ENCODE measurements around the gene GRHL1. TPM values are rescaled to one million over a fixed set of nuclear protein-coding genes. Genes with fewer than 3 reads are reported as not detected.

Gene GRHL1
- total RNA-seq, 1 donor from 2014 or later: 37.4 TPM

GRCh38 chr2:10001586-10001985 lies 50.1 kb downstream of the GRHL1 start:
- Mint-ChIP-seq H3K9me3 (no peaks in the 10 kb centered on the region), H3K36me3 (peaks cover 16% of the 10 kb centered on the region), H3K27me3 (no peaks in the 10 kb centered on the region), H3K27ac (no peak overlapping the region), H3K4me3 (no peak overlapping the region), H3K4me1 (ENCODE audit: unreplicated experiment) (peaks cover 5% of the 10 kb centered on the region)
- TF ChIP-seq CTCF (conservative IDR thresholded peaks at IDR 0.05): no peak
- no peak for DNase-seq (ENCODE audit: extremely low spot score, unreplicated experiment)

- DNase-seq (ENCODE audit: extremely low spot score, unreplicated experiment): no peak
- no peaks in the 10 kb centered on the region for H3K9me3 Mint-ChIP-seq
- no peaks in the 10 kb centered on the region for H3K27me3 Mint-ChIP-seq
- H3K27ac Mint-ChIP-seq: no peak overlapping the region
- H3K36me3 Mint-ChIP-seq: peaks cover 16% of the 10 kb centered on the region
- H3K4me3 Mint-ChIP-seq: no peak overlapping the region
- H3K4me1 Mint-ChIP-seq (ENCODE audit: unreplicated experiment): peaks cover under 1% of the 10 kb centered on the region
- no peak for TF ChIP-seq CTCF (conservative IDR thresholded peaks at IDR 0.05)
Measured at GRCh38 chr2:10002109-10002508, 50.6 kb downstream of the GRHL1 start.

- DNase-seq (ENCODE audit: extremely low spot score, unreplicated experiment): no peak
- Mint-ChIP-seq H3K27ac (no peak overlapping the region), H3K27me3 (no peaks in the 10 kb centered on the region), H3K9me3 (no peaks in the 10 kb centered on the region), H3K4me1 (ENCODE audit: unreplicated experiment) (peaks cover 4% of the 10 kb centered on the region), H3K36me3 (peaks cover 16% of the 10 kb centered on the region), H3K4me3 (no peak overlapping the region)
- TF ChIP-seq CTCF (conservative IDR thresholded peaks at IDR 0.05): no peak
Measured at GRCh38 chr2:10002681-10003080, 51.2 kb downstream of the GRHL1 start.

- no peaks in the 10 kb centered on the region for H3K27me3 Mint-ChIP-seq
- no peak overlapping the region for H3K27ac Mint-ChIP-seq
- peaks cover 12% of the 10 kb centered on the region for H3K4me1 Mint-ChIP-seq (ENCODE audit: unreplicated experiment)
- TF ChIP-seq CTCF (conservative IDR thresholded peaks at IDR 0.05): no peak
- no peak for DNase-seq (ENCODE audit: extremely low spot score, unreplicated experiment)
- no peaks in the 10 kb centered on the region for H3K9me3 Mint-ChIP-seq
- no peak overlapping the region for H3K4me3 Mint-ChIP-seq
- peaks cover 16% of the 10 kb centered on the region for H3K36me3 Mint-ChIP-seq
Measured at GRCh38 chr2:10003206-10004125, 52.0 kb downstream of the GRHL1 start.

GRCh38 chr2:10004401-10004800 lies 52.9 kb downstream of the GRHL1 start:
- Mint-ChIP-seq H3K27ac (no peak overlapping the region), H3K4me3 (no peak overlapping the region), H3K27me3 (no peaks in the 10 kb centered on the region), H3K4me1 (ENCODE audit: unreplicated experiment) (peaks cover 17% of the 10 kb centered on the region), H3K36me3 (peaks cover 14% of the 10 kb centered on the region), H3K9me3 (no peaks in the 10 kb centered on the region)
- TF ChIP-seq CTCF (conservative IDR thresholded peaks at IDR 0.05): no peak
- DNase-seq (ENCODE audit: extremely low spot score, unreplicated experiment): no peak

Data from type B pancreatic cell (in vitro differentiated cells).